Osteocyte (in vitro differentiated cells): ENCODE data around the gene ALDOB. TPM values are rescaled to one million over a fixed set of nuclear protein-coding genes. Genes with fewer than 3 reads are reported as not detected.

Experiments used
- DNase-seq: peaks from one replicate; pipeline ENCODE4 v3.0.0; 2021; ENCODE audit warnings: mixed read lengths; ENCODE audit not compliant: unreplicated experiment; ENCODE audit errors: extremely low spot score
- H3K27ac Mint-ChIP-seq: one replicate; pipeline ENCODE4 v1.8.0; 2021; ENCODE audit warnings: mild to moderate bottlenecking, mixed read lengths; ENCODE audit not compliant: unreplicated experiment
- H3K27me3 Mint-ChIP-seq: one replicate; pipeline ENCODE4 v1.8.0; 2021; ENCODE audit warnings: mixed read lengths; ENCODE audit not compliant: unreplicated experiment
- H3K36me3 Mint-ChIP-seq: one replicate; pipeline ENCODE4 v1.8.0; 2021; ENCODE audit warnings: mixed read lengths; ENCODE audit not compliant: unreplicated experiment
- H3K4me1 Mint-ChIP-seq: one replicate; pipeline ENCODE4 v1.8.0; 2021; ENCODE audit warnings: mixed read lengths; ENCODE audit not compliant: unreplicated experiment
- H3K4me3 Mint-ChIP-seq: one replicate; pipeline ENCODE4 v1.8.0; 2021; ENCODE audit warnings: mild to moderate bottlenecking, moderate library complexity, mixed read lengths; ENCODE audit not compliant: unreplicated experiment
- H3K9me3 Mint-ChIP-seq: one replicate; pipeline ENCODE4 v1.8.0; 2021; ENCODE audit warnings: mixed read lengths; ENCODE audit not compliant: unreplicated experiment
- total RNA-seq: library from RNA; stranded (reverse); gene quantifications from 2 replicates; pipeline ENCODE4 v1.2.1, GENCODE V29; 2021
- TF ChIP-seq, protein P1 (sequence below): fragments of 200-600 bp; sonication (generic); IDR thresholded peaks from 2 replicates; pipeline ENCODE4 v1.5.0; 2021; ENCODE audit warnings: antibody characterized with exemption, mild to moderate bottlenecking, moderate library complexity

ALDOB gene
- total RNA-seq, 1 donor from 2014 or later = not detected

DNA sequence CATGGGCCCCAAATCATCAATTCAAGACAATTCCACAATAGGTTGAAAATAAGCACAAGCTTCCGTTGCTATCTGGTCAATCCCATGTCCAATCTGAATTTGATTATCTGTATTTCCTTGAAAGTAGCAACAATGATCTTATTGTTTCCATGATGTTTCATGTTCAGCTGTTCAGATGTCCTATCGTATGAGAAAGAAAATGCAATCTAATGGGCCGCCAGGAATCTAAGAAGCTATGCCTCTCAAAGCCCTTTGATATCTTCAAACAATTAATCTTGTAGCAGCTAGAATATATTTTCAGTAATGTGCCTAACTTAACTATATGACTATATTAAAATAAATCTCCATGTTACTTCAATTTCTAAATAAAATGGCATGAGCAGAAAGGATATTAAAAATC, 32.1 kb upstream of the ALDOB start:
- H3K36me3 Mint-ChIP-seq = peaks cover 22% of the 10 kb centered on the region
- H3K9me3 Mint-ChIP-seq = no peaks in the 10 kb centered on the region
- H3K4me1 Mint-ChIP-seq = peaks cover 33% of the 10 kb centered on the region
- no peak for DNase-seq
- no peak overlapping the region for H3K27ac Mint-ChIP-seq
- H3K27me3 Mint-ChIP-seq = no peaks in the 10 kb centered on the region
- TF ChIP-seq, protein P1, sequence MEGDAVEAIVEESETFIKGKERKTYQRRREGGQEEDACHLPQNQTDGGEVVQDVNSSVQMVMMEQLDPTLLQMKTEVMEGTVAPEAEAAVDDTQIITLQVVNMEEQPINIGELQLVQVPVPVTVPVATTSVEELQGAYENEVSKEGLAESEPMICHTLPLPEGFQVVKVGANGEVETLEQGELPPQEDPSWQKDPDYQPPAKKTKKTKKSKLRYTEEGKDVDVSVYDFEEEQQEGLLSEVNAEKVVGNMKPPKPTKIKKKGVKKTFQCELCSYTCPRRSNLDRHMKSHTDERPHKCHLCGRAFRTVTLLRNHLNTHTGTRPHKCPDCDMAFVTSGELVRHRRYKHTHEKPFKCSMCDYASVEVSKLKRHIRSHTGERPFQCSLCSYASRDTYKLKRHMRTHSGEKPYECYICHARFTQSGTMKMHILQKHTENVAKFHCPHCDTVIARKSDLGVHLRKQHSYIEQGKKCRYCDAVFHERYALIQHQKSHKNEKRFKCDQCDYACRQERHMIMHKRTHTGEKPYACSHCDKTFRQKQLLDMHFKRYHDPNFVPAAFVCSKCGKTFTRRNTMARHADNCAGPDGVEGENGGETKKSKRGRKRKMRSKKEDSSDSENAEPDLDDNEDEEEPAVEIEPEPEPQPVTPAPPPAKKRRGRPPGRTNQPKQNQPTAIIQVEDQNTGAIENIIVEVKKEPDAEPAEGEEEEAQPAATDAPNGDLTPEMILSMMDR = no peak
- no peak overlapping the region for H3K4me3 Mint-ChIP-seq

DNA sequence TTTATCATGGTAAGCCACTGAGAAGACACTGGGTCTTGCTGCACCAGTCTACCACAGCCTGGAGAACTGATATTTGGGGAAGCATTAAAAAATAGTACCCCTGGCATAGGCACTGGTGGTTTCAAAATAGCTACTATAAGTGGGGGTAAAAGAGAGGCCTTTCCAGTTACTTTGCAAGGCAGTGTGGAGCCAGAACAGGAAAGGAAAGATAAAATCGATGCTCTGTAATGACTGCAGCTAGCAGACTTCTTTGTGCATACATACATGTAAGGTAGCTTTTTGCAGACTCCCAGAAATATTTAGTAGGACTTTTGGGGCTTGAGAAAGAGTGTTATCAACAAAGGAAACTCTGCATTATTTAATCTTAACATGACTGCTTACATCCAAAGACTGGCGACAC, 31.3 kb upstream of the ALDOB start:
- TF ChIP-seq, protein P1 = no peak
- Mint-ChIP-seq H3K27ac (no peak overlapping the region), H3K9me3 (no peaks in the 10 kb centered on the region), H3K27me3 (no peaks in the 10 kb centered on the region), H3K4me3 (no peak overlapping the region), H3K36me3 (peaks cover 14% of the 10 kb centered on the region), H3K4me1 (peaks cover 41% of the 10 kb centered on the region)
- DNase-seq = no peak

DNA sequence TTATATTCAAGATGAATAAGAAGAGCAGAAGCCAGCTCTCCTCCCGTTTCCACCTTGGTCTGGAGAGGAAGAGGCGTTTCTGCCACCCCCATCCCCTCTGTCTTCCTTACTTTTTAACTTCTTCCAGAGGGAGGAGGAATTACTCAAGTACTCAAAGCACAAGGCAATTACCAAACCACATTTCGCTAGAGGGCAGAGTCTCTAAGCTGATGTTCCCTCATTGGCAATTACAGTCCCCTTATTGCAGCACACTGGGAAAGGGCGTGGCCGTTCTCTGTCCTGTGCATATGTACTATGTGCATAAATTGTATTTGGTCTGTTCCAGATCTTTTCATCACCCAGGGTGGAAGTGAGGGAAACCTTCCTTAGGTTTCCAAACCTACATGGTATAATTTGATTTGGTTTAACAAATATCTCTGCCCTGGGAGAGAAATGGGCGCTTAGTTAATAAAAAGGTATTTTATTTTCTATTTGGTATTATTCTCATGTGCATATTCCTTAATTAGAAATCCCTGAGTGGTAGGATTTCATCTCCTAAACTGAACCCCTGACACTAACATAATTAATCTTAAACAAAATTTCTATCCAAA, 29.8 kb upstream of the ALDOB start:
- H3K36me3 Mint-ChIP-seq = peaks cover 6% of the 10 kb centered on the region
- no peak for DNase-seq
- no peaks in the 10 kb centered on the region for H3K9me3 Mint-ChIP-seq
- H3K4me1 Mint-ChIP-seq = peaks cover 48% of the 10 kb centered on the region
- TF ChIP-seq, protein P1 = peak; percentile 61
- H3K4me3 Mint-ChIP-seq = no peak overlapping the region
- no peaks in the 10 kb centered on the region for H3K27me3 Mint-ChIP-seq
- peak overlapping the region; percentile 20 for H3K27ac Mint-ChIP-seq

DNA sequence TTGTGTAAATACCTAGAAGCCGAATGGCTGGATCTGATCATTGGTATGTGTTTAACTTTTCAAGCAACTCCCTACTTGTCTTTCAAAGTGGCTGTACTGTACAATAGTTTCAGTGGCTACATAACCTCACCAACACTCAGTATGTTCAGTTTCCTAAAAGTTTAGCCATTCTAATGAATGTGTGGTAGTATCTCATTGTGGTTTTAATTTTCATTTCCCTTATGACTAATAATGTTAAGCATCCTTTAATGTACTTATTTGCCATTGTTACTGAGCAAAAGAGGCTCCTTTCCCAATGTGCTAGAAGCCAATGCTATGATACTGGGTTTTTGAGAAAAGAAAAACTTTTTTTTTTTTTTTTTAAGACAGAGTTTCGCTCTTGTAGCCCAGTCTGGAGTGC, 27.8 kb upstream of the ALDOB start:
- H3K27me3 Mint-ChIP-seq = no peaks in the 10 kb centered on the region
- peaks cover 43% of the 10 kb centered on the region for H3K4me1 Mint-ChIP-seq
- H3K27ac Mint-ChIP-seq = no peak overlapping the region
- H3K36me3 Mint-ChIP-seq = no peaks in the 10 kb centered on the region
- TF ChIP-seq, protein P1 = no peak
- H3K9me3 Mint-ChIP-seq = no peaks in the 10 kb centered on the region
- H3K4me3 Mint-ChIP-seq = no peak overlapping the region
- DNase-seq = no peak

DNA sequence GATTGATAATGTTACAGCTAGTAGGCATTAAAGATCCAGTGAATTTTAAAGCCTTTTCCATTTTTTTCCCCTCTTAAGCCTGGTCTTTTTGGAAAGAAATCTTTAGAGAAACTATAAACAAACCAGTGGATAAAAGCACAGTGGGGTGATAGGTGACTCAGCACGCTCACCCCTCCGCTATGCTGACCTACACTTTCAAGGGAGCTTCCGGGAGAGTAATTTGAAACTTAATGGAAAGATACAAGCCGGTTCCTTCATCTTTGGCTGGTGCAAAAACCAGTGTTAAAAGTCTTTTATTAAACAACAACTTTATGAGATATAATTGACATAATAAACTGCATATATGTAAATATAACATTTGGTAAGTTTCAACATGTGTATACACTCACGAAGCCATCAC, 27.0 kb upstream of the ALDOB start:
- Mint-ChIP-seq H3K9me3 (no peaks in the 10 kb centered on the region), H3K4me1 (peaks cover 40% of the 10 kb centered on the region), H3K27me3 (no peaks in the 10 kb centered on the region), H3K4me3 (peak overlapping the region; percentile 27), H3K36me3 (no peaks in the 10 kb centered on the region), H3K27ac (peak overlapping the region; percentile 75)
- TF ChIP-seq, protein P1 = no peak
- no peak for DNase-seq
